ENCODE results near the gene MTHFR.

- no peak for TF ChIP-seq EP300 (conservative IDR thresholded peaks at IDR 0.05; ENCODE audit: poor library complexity, severe bottlenecking)
- TF ChIP-seq, protein P1, sequence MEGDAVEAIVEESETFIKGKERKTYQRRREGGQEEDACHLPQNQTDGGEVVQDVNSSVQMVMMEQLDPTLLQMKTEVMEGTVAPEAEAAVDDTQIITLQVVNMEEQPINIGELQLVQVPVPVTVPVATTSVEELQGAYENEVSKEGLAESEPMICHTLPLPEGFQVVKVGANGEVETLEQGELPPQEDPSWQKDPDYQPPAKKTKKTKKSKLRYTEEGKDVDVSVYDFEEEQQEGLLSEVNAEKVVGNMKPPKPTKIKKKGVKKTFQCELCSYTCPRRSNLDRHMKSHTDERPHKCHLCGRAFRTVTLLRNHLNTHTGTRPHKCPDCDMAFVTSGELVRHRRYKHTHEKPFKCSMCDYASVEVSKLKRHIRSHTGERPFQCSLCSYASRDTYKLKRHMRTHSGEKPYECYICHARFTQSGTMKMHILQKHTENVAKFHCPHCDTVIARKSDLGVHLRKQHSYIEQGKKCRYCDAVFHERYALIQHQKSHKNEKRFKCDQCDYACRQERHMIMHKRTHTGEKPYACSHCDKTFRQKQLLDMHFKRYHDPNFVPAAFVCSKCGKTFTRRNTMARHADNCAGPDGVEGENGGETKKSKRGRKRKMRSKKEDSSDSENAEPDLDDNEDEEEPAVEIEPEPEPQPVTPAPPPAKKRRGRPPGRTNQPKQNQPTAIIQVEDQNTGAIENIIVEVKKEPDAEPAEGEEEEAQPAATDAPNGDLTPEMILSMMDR (IDR thresholded peaks at IDR 0.05; ENCODE audit: poor library complexity, severe bottlenecking) = no peak
- TF ChIP-seq RAD21 (conservative IDR thresholded peaks at IDR 0.05) = no peak
- no peak for TF ChIP-seq REST (IDR thresholded peaks at IDR 0.05; ENCODE audit: borderline replicate concordance)
- no peak for TF ChIP-seq POLR2AphosphoS5 (IDR thresholded peaks at IDR 0.05)
Observed at GRCh38 chr1:11817192-11817591, 11.4 kb upstream of the MTHFR start.

Data from neural cell (in vitro differentiated cells).